ENCODE results near the gene CNTNAP2.

DNA sequence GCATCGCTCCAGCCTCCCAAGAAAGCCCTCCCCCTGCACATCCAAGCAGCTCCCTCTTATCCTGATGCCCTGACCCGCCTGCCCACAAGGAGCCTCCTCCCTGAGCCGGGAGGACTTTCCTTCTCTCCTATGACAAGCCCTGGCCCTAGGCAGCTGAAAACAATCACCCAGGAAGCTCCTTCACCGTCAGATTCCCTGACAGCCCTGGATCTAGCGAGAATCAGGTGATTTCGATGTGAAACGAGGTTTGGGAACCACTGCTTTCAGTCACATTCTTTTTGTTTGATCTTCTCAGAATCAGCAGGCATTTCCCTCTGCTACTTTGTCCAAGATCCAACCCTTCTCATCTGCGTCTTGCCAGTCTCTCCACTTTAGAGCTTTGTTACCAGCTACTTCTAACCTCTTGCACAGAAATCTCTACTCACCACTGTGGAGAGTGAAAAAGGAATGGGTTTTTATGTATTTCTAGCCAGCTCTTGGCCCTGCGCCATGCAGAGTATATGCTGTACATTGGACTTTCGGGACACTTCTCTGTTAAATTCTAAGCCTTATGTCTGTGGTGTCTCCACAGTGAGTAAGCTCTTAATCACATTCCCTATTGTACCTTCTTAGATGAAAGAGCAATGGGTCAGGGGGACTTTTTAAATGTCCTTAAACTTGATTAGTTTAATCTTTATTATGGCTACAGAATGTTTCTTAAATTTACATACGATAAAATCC lies 2220.8 kb downstream of the CNTNAP2 start:
- TF ChIP-seq, protein P1, sequence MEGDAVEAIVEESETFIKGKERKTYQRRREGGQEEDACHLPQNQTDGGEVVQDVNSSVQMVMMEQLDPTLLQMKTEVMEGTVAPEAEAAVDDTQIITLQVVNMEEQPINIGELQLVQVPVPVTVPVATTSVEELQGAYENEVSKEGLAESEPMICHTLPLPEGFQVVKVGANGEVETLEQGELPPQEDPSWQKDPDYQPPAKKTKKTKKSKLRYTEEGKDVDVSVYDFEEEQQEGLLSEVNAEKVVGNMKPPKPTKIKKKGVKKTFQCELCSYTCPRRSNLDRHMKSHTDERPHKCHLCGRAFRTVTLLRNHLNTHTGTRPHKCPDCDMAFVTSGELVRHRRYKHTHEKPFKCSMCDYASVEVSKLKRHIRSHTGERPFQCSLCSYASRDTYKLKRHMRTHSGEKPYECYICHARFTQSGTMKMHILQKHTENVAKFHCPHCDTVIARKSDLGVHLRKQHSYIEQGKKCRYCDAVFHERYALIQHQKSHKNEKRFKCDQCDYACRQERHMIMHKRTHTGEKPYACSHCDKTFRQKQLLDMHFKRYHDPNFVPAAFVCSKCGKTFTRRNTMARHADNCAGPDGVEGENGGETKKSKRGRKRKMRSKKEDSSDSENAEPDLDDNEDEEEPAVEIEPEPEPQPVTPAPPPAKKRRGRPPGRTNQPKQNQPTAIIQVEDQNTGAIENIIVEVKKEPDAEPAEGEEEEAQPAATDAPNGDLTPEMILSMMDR (IDR thresholded peaks at IDR 0.05), result no peak
- TF ChIP-seq, protein P2, sequence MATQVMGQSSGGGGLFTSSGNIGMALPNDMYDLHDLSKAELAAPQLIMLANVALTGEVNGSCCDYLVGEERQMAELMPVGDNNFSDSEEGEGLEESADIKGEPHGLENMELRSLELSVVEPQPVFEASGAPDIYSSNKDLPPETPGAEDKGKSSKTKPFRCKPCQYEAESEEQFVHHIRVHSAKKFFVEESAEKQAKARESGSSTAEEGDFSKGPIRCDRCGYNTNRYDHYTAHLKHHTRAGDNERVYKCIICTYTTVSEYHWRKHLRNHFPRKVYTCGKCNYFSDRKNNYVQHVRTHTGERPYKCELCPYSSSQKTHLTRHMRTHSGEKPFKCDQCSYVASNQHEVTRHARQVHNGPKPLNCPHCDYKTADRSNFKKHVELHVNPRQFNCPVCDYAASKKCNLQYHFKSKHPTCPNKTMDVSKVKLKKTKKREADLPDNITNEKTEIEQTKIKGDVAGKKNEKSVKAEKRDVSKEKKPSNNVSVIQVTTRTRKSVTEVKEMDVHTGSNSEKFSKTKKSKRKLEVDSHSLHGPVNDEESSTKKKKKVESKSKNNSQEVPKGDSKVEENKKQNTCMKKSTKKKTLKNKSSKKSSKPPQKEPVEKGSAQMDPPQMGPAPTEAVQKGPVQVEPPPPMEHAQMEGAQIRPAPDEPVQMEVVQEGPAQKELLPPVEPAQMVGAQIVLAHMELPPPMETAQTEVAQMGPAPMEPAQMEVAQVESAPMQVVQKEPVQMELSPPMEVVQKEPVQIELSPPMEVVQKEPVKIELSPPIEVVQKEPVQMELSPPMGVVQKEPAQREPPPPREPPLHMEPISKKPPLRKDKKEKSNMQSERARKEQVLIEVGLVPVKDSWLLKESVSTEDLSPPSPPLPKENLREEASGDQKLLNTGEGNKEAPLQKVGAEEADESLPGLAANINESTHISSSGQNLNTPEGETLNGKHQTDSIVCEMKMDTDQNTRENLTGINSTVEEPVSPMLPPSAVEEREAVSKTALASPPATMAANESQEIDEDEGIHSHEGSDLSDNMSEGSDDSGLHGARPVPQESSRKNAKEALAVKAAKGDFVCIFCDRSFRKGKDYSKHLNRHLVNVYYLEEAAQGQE (IDR thresholded peaks at IDR 0.05; ENCODE audit: insufficient read depth in 1 of 2, low read depth in 2 of 2, low read length in 1 of 2), result no peak
- no peak for TF ChIP-seq TCF7L2 (IDR thresholded peaks at IDR 0.05; ENCODE audit: low read depth, low read length)
